Measurements from ENCODE around the gene JCAD.
"Not testable (repeated sequence)": the region's sequence is repeated elsewhere in the genome, so short reads cannot be mapped to it uniquely, and the experiment has no call there.

The JCAD gene

GRCh38 chr10:30029872-30030256, 29.5 kb downstream of the JCAD start:
- Histone ChIP-seq H3K4me3 (ENCODE audit: low read depth in 1 of 2, low read length in 2 of 2) (no peak overlapping the region), H3K4me1 (ENCODE audit: control insufficient read depth in 1 of 2, insufficient read depth in 2 of 2, low read length in 2 of 2) (peaks cover 9 to 31% of the 10 kb centered on the region in 2 donors), H3K27me3 (ENCODE audit: low read depth, low read length) (no peaks in the 10 kb centered on the region), H3K36me3 (ENCODE audit: control insufficient read depth in 1 of 2, insufficient read depth in 2 of 2, low read length in 2 of 2) (peaks cover 0 to 5% of the 10 kb centered on the region in 2 donors), H3K27ac (ENCODE audit: low read length) (no peak overlapping the region), H3K9me3 (ENCODE audit: control insufficient read depth in 1 of 2, low read length in 2 of 2) (no peaks in the 10 kb centered on the region)

GRCh38 chr10:30029164-30029871, 30.1 kb downstream of the JCAD start:
- Histone ChIP-seq H3K36me3 (ENCODE audit: control insufficient read depth in 1 of 2, insufficient read depth in 2 of 2, low read length in 2 of 2) (peaks cover 0 to 5% of the 10 kb centered on the region in 2 donors), H3K27me3 (ENCODE audit: low read depth, low read length) (no peaks in the 10 kb centered on the region), H3K27ac (ENCODE audit: low read length) (no peak overlapping the region), H3K4me1 (ENCODE audit: control insufficient read depth in 1 of 2, insufficient read depth in 2 of 2, low read length in 2 of 2) (peaks cover 9 to 31% of the 10 kb centered on the region in 2 donors), H3K9me3 (ENCODE audit: control insufficient read depth in 1 of 2, low read length in 2 of 2) (no peaks in the 10 kb centered on the region), H3K4me3 (ENCODE audit: low read depth in 1 of 2, low read length in 2 of 2) (no peak overlapping the region)

- Histone ChIP-seq H3K27me3 (ENCODE audit: low read depth, low read length) (no peaks in the 10 kb centered on the region), H3K9me3 (ENCODE audit: control insufficient read depth in 1 of 2, low read length in 2 of 2) (no peaks in the 10 kb centered on the region), H3K4me3 (ENCODE audit: low read depth in 1 of 2, low read length in 2 of 2) (no peak overlapping the region), H3K36me3 (ENCODE audit: control insufficient read depth in 1 of 2, insufficient read depth in 2 of 2, low read length in 2 of 2) (peaks cover 0 to 5% of the 10 kb centered on the region in 2 donors), H3K4me1 (ENCODE audit: control insufficient read depth in 1 of 2, insufficient read depth in 2 of 2, low read length in 2 of 2) (peaks cover 9 to 31% of the 10 kb centered on the region in 2 donors), H3K27ac (ENCODE audit: low read length) (no peak overlapping the region)
Observed at GRCh38 chr10:30028738-30029030, 30.7 kb downstream of the JCAD start.

- H3K27ac ChIP-seq (ENCODE audit: low read length) = no peak overlapping the region
- H3K4me3 ChIP-seq (ENCODE audit: low read depth in 1 of 2, low read length in 2 of 2) = peak overlapping the region in 1 of 2 donors; percentile 24
- H3K36me3 ChIP-seq (ENCODE audit: control insufficient read depth in 1 of 2, insufficient read depth in 2 of 2, low read length in 2 of 2) = peaks cover 0 to 5% of the 10 kb centered on the region in 2 donors
- peaks cover 9 to 31% of the 10 kb centered on the region in 2 donors for H3K4me1 ChIP-seq (ENCODE audit: control insufficient read depth in 1 of 2, insufficient read depth in 2 of 2, low read length in 2 of 2)
- H3K9me3 ChIP-seq (ENCODE audit: control insufficient read depth in 1 of 2, low read length in 2 of 2) = no peaks in the 10 kb centered on the region
- H3K27me3 ChIP-seq (ENCODE audit: low read depth, low read length) = no peaks in the 10 kb centered on the region
Observed at GRCh38 chr10:30028006-30028737, 31.2 kb downstream of the JCAD start.

- Histone ChIP-seq H3K36me3 (ENCODE audit: control insufficient read depth in 1 of 2, insufficient read depth in 2 of 2, low read length in 2 of 2) (peaks cover 0 to 5% of the 10 kb centered on the region in 2 donors), H3K27me3 (ENCODE audit: low read depth, low read length) (no peaks in the 10 kb centered on the region), H3K4me3 (ENCODE audit: low read depth in 1 of 2, low read length in 2 of 2) (peak overlapping the region in 1 of 2 donors; percentile 24), H3K27ac (ENCODE audit: low read length) (no peak overlapping the region), H3K4me1 (ENCODE audit: control insufficient read depth in 1 of 2, insufficient read depth in 2 of 2, low read length in 2 of 2) (peaks cover 9 to 31% of the 10 kb centered on the region in 2 donors), H3K9me3 (ENCODE audit: control insufficient read depth in 1 of 2, low read length in 2 of 2) (no peaks in the 10 kb centered on the region)
Observed at GRCh38 chr10:30027057-30028005, 32.1 kb downstream of the JCAD start.

- Histone ChIP-seq H3K4me1 (ENCODE audit: control insufficient read depth in 1 of 2, insufficient read depth in 2 of 2, low read length in 2 of 2) (peaks cover 9 to 31% of the 10 kb centered on the region in 2 donors), H3K27ac (ENCODE audit: low read length) (no peak overlapping the region), H3K36me3 (ENCODE audit: control insufficient read depth in 1 of 2, insufficient read depth in 2 of 2, low read length in 2 of 2) (peaks cover 0 to 5% of the 10 kb centered on the region in 2 donors), H3K4me3 (ENCODE audit: low read depth in 1 of 2, low read length in 2 of 2) (no peak overlapping the region), H3K27me3 (ENCODE audit: low read depth, low read length) (no peaks in the 10 kb centered on the region), H3K9me3 (ENCODE audit: control insufficient read depth in 1 of 2, low read length in 2 of 2) (no peaks in the 10 kb centered on the region)
Observed at GRCh38 chr10:30026578-30026977, 32.8 kb downstream of the JCAD start.

- Histone ChIP-seq H3K27me3 (ENCODE audit: low read depth, low read length) (no peaks in the 10 kb centered on the region), H3K27ac (ENCODE audit: low read length) (no peak overlapping the region), H3K4me3 (ENCODE audit: low read depth in 1 of 2, low read length in 2 of 2) (no peak overlapping the region), H3K9me3 (ENCODE audit: control insufficient read depth in 1 of 2, low read length in 2 of 2) (no peaks in the 10 kb centered on the region), H3K36me3 (ENCODE audit: control insufficient read depth in 1 of 2, insufficient read depth in 2 of 2, low read length in 2 of 2) (peaks cover 0 to 5% of the 10 kb centered on the region in 2 donors), H3K4me1 (ENCODE audit: control insufficient read depth in 1 of 2, insufficient read depth in 2 of 2, low read length in 2 of 2) (peaks cover 9 to 31% of the 10 kb centered on the region in 2 donors)
Observed at GRCh38 chr10:30026080-30026479, 33.3 kb downstream of the JCAD start.

- not testable (repeated sequence) for H3K36me3 ChIP-seq (ENCODE audit: control insufficient read depth in 1 of 2, insufficient read depth in 2 of 2, low read length in 2 of 2); H3K9me3 ChIP-seq (ENCODE audit: control insufficient read depth in 1 of 2, low read length in 2 of 2); H3K27ac ChIP-seq (ENCODE audit: low read length); H3K4me3 ChIP-seq (ENCODE audit: low read depth in 1 of 2, low read length in 2 of 2); H3K27me3 ChIP-seq (ENCODE audit: low read depth, low read length)
- H3K4me1 ChIP-seq (ENCODE audit: control insufficient read depth in 1 of 2, insufficient read depth in 2 of 2, low read length in 2 of 2) = peaks cover 9 to 29% of the 10 kb centered on the region in 2 donors
Observed at GRCh38 chr10:30025428-30025827, 34.0 kb downstream of the JCAD start.

GRCh38 chr10:30022590-30022989, 36.8 kb downstream of the JCAD start:
- peaks cover 0 to 5% of the 10 kb centered on the region in 2 donors for H3K36me3 ChIP-seq (ENCODE audit: control insufficient read depth in 1 of 2, insufficient read depth in 2 of 2, low read length in 2 of 2)
- H3K4me3 ChIP-seq (ENCODE audit: low read depth in 1 of 2, low read length in 2 of 2) = no peak overlapping the region
- no peaks in the 10 kb centered on the region for H3K27me3 ChIP-seq (ENCODE audit: low read depth, low read length)
- no peak overlapping the region for H3K27ac ChIP-seq (ENCODE audit: low read length)
- no peaks in the 10 kb centered on the region for H3K9me3 ChIP-seq (ENCODE audit: control insufficient read depth in 1 of 2, low read length in 2 of 2)
- H3K4me1 ChIP-seq (ENCODE audit: control insufficient read depth in 1 of 2, insufficient read depth in 2 of 2, low read length in 2 of 2) = peaks cover under 1 to 2% of the 10 kb centered on the region in 2 donors

GRCh38 chr10:30019468-30019867, 39.9 kb downstream of the JCAD start:
- no peaks in the 10 kb centered on the region for H3K9me3 ChIP-seq (ENCODE audit: control insufficient read depth in 1 of 2, low read length in 2 of 2)
- H3K36me3 ChIP-seq (ENCODE audit: control insufficient read depth in 1 of 2, insufficient read depth in 2 of 2, low read length in 2 of 2) = no peaks in the 10 kb centered on the region
- H3K27me3 ChIP-seq (ENCODE audit: low read depth, low read length) = no peaks in the 10 kb centered on the region
- H3K4me1 ChIP-seq (ENCODE audit: control insufficient read depth in 1 of 2, insufficient read depth in 2 of 2, low read length in 2 of 2) = no peaks in the 10 kb centered on the region
- H3K27ac ChIP-seq (ENCODE audit: low read length) = no peak overlapping the region
- H3K4me3 ChIP-seq (ENCODE audit: low read depth in 1 of 2, low read length in 2 of 2) = no peak overlapping the region

- H3K27ac ChIP-seq (ENCODE audit: low read length) = no peak overlapping the region
- H3K4me1 ChIP-seq (ENCODE audit: control insufficient read depth in 1 of 2, insufficient read depth in 2 of 2, low read length in 2 of 2) = peaks cover 0 to 9% of the 10 kb centered on the region in 2 donors
Observed at GRCh38 chr10:30018496-30018895, 40.9 kb downstream of the JCAD start.

More at GRCh38 chr10:30018496-30018895, 40.9 kb downstream of the JCAD start:
- Histone ChIP-seq H3K9me3 (ENCODE audit: control insufficient read depth in 1 of 2, low read length in 2 of 2) (no peaks in the 10 kb centered on the region), H3K27me3 (ENCODE audit: low read depth, low read length) (no peaks in the 10 kb centered on the region), H3K4me3 (ENCODE audit: low read depth in 1 of 2, low read length in 2 of 2) (no peak overlapping the region), H3K36me3 (ENCODE audit: control insufficient read depth in 1 of 2, insufficient read depth in 2 of 2, low read length in 2 of 2) (no peaks in the 10 kb centered on the region)
